Measurements from ENCODE around the gene TMEM131L. TPM values are rescaled to one million over a fixed set of nuclear protein-coding genes. Genes with fewer than 3 reads are reported as not detected.

The TMEM131L gene
- polyA plus RNA-seq, 3 donors = 11.2 to 58.3 (median 26.0) TPM

GRCh38 chr4:153649572-153649991 lies 183.4 kb downstream of the TMEM131L start:
- peaks cover 84 to 93% of the 10 kb centered on the region in 2 donors for H3K4me1 ChIP-seq (ENCODE audit: control insufficient read depth in 1 of 2, insufficient read depth in 2 of 2, low read length in 2 of 2)
- Mint-ChIP-seq H3K4me3 (no peak overlapping the region), H3K27me3 (ENCODE audit: low read depth in 3 of 3) (peaks cover 0 to 2% (median 0%) of the 10 kb centered on the region in 3 donors), H3K9me3 (peaks cover 4 to 11% (median 8%) of the 10 kb centered on the region in 7 donors), H3K36me3 (peaks cover 9 to 10% of the 10 kb centered on the region in 2 donors), H3K27ac (peak overlapping the region; percentile 66 to 100 (median 99)), H3K4me1 (peaks cover 77% of the 10 kb centered on the region)
- no peak overlapping the region for H3K4me2 ChIP-seq (replicated peaks; ENCODE audit: extremely low read depth, low read length, poor library complexity, severe bottlenecking)
- H3K4me3 ChIP-seq (replicated peaks in 1 of 3; ENCODE audit: low read depth in 2 of 3, low read length in 3 of 3) = no peak overlapping the region
- peaks cover 80% of the 10 kb centered on the region for H3K79me2 ChIP-seq (ENCODE audit: insufficient read depth, low read length)
- H2AFZ ChIP-seq (ENCODE audit: insufficient read depth, low read depth, low read length, poor library complexity, severe bottlenecking) = no peak overlapping the region
- 17% methylated on average over 1 of the region's 6 CpGs for WGBS (ENCODE audit: insufficient coverage)
- H3K27ac ChIP-seq (ENCODE audit: low read depth in 1 of 2, low read length in 2 of 2) = peak overlapping the region in 1 of 2 donors; percentile 100
- intact Hi-C loops (cut with micrococcal nuclease) = no loop called here
- H3K9ac ChIP-seq (ENCODE audit: insufficient read depth, low read length, poor library complexity, severe bottlenecking) = no peak overlapping the region
- peak; percentile 59 for TF ChIP-seq CTCF (IDR thresholded peaks at IDR 0.05)
- H4K20me1 ChIP-seq (ENCODE audit: insufficient read depth, low read length) = no peaks in the 10 kb centered on the region
- H3K36me3 ChIP-seq (replicated peaks in 1 of 2; ENCODE audit: control insufficient read depth in 1 of 2, insufficient read depth in 2 of 2, low read length in 2 of 2) = no peaks in the 10 kb centered on the region
- no peaks in the 10 kb centered on the region for H3K27me3 ChIP-seq (ENCODE audit: control insufficient read depth in 2 of 2, insufficient read depth in 2 of 2, low read length in 2 of 2)
- DNase-seq = peak; percentile 34 to 77 (median 43)
- peaks cover 4 to 6% of the 10 kb centered on the region in 2 donors for H3K9me3 ChIP-seq (replicated peaks in 1 of 2; ENCODE audit: control insufficient read depth in 1 of 2, insufficient read depth in 1 of 2, low read length in 2 of 2)

- H4K20me1 ChIP-seq (ENCODE audit: insufficient read depth, low read length) = no peaks in the 10 kb centered on the region
- peak; percentile 75 to 83 (median 79) for DNase-seq
- intact Hi-C loops (cut with micrococcal nuclease) = no loop called here
- H3K9me3 ChIP-seq (replicated peaks in 1 of 2; ENCODE audit: control insufficient read depth in 1 of 2, insufficient read depth in 1 of 2, low read length in 2 of 2) = no peaks in the 10 kb centered on the region
- no CpG with 5 or more reads among the region's 3 CpGs for WGBS (ENCODE audit: insufficient coverage)
- no peaks in the 10 kb centered on the region for H3K27me3 ChIP-seq (ENCODE audit: control insufficient read depth in 2 of 2, insufficient read depth in 2 of 2, low read length in 2 of 2)
- H3K79me2 ChIP-seq (ENCODE audit: insufficient read depth, low read length) = peaks cover 77% of the 10 kb centered on the region
- Mint-ChIP-seq H3K4me3 (peak overlapping the region; percentile 51 to 74), H3K9me3 (peaks cover 0 to 4% (median 0%) of the 10 kb centered on the region in 7 donors), H3K27ac (peak overlapping the region; percentile 99 to 100 (median 100)), H3K4me1 (peaks cover 83% of the 10 kb centered on the region), H3K27me3 (ENCODE audit: low read depth in 3 of 3) (peaks cover 0 to 2% (median 0%) of the 10 kb centered on the region in 3 donors), H3K36me3 (peaks cover 3 to 5% of the 10 kb centered on the region in 2 donors)
- H3K9ac ChIP-seq (ENCODE audit: insufficient read depth, low read length, poor library complexity, severe bottlenecking) = peak overlapping the region; percentile 92
- H2AFZ ChIP-seq (ENCODE audit: insufficient read depth, low read depth, low read length, poor library complexity, severe bottlenecking) = no peak overlapping the region
- peak overlapping the region in 2 of 3 experiments; percentile 5 to 33 for H3K4me3 ChIP-seq (replicated peaks in 1 of 3; ENCODE audit: low read depth in 2 of 3, low read length in 3 of 3)
- H3K4me1 ChIP-seq (ENCODE audit: control insufficient read depth in 1 of 2, insufficient read depth in 2 of 2, low read length in 2 of 2) = peaks cover 90 to 97% of the 10 kb centered on the region in 2 donors
- H3K4me2 ChIP-seq (replicated peaks; ENCODE audit: extremely low read depth, low read length, poor library complexity, severe bottlenecking) = peak overlapping the region; percentile 80
- no peak for TF ChIP-seq CTCF (IDR thresholded peaks at IDR 0.05)
- no peaks in the 10 kb centered on the region for H3K36me3 ChIP-seq (replicated peaks in 1 of 2; ENCODE audit: control insufficient read depth in 1 of 2, insufficient read depth in 2 of 2, low read length in 2 of 2)
- H3K27ac ChIP-seq (ENCODE audit: low read depth in 1 of 2, low read length in 2 of 2) = peak overlapping the region; percentile 99 to 100
These were observed 185.0 kb downstream of the TMEM131L start for GRCh38 chr4:153651116-153651515.

Data from CD14-positive monocyte (primary cell).